ENCODE data around the gene MINDY4B. TPM values are rescaled to one million over a fixed set of nuclear protein-coding genes. Genes with fewer than 3 reads are reported as not detected.

The MINDY4B gene
- total RNA-seq, 1 donor from 2014 or later = not detected

DNA sequence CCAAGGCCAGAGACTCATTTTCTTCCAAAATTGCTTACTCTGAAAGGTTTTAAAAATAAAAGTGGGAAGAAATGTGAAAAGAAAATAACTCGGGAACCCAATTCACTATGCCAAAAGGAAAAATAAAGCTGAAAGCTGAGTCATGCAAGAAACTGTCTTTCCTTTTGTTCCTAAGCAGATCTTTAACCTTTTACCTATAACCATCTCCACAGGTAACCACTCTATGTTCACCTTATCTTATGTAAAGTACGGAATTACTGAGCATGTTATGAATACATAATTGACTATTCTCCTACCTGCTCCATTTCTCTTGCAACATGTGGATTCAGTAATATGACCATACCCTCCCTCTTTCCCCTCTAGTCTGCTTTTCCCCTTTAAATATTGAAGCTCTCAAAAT lies 62.0 kb downstream of the MINDY4B start:
- TF ChIP-seq, protein P1, sequence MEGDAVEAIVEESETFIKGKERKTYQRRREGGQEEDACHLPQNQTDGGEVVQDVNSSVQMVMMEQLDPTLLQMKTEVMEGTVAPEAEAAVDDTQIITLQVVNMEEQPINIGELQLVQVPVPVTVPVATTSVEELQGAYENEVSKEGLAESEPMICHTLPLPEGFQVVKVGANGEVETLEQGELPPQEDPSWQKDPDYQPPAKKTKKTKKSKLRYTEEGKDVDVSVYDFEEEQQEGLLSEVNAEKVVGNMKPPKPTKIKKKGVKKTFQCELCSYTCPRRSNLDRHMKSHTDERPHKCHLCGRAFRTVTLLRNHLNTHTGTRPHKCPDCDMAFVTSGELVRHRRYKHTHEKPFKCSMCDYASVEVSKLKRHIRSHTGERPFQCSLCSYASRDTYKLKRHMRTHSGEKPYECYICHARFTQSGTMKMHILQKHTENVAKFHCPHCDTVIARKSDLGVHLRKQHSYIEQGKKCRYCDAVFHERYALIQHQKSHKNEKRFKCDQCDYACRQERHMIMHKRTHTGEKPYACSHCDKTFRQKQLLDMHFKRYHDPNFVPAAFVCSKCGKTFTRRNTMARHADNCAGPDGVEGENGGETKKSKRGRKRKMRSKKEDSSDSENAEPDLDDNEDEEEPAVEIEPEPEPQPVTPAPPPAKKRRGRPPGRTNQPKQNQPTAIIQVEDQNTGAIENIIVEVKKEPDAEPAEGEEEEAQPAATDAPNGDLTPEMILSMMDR (IDR thresholded peaks at IDR 0.05; ENCODE audit: insufficient read depth, low read length, poor library complexity, severe bottlenecking) = no peak
- DNase-seq (ENCODE audit: low read depth) = no peak
- no peaks in the 10 kb centered on the region for H3K36me3 ChIP-seq (ENCODE audit: control insufficient read depth, insufficient read depth, low read length)
- H3K27me3 ChIP-seq (ENCODE audit: control insufficient read depth, insufficient read depth, low read length) = no peaks in the 10 kb centered on the region
- H3K4me3 ChIP-seq (ENCODE audit: low read depth, low read length) = no peak overlapping the region

DNA sequence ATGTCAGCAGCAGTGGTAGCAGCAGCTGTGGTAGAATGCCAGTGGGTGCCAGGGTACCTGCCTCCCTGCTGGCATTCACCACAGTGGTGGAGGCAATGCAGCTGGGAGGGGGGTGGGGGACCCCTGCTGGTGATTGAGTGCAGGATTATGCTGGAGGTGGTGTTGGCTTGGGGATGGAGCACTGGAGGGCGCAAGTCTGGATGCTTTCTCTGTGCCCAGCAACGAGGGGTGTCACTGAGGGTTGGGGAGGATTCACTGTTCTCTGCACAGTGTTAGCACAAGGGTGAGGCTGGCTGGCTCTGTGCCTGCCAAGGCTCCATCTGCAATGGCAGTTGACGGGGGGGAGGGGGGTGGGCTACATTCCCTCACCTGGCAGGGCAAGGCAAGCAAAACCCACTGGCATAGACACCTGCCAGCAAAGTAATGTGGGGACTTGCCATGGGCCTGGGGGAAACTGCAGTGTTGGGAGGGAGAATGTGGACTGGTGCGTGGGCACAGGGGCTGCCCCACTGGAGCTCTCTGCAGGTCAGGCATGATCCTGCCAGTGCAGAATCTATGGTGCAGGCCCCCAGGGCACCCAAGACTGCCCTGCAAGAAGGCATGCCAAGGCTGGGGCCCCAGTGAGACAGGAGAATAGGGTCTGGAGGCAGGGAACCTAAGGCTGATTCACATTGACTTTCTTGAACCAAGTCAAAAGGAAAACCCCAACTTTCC lies 64.3 kb downstream of the MINDY4B start:
- TF ChIP-seq, protein P1 (IDR thresholded peaks at IDR 0.05; ENCODE audit: insufficient read depth, low read length, poor library complexity, severe bottlenecking) = peak; percentile 3
- Histone ChIP-seq H3K36me3 (ENCODE audit: control insufficient read depth, insufficient read depth, low read length) (no peaks in the 10 kb centered on the region), H3K27me3 (ENCODE audit: control insufficient read depth, insufficient read depth, low read length) (no peaks in the 10 kb centered on the region), H3K4me3 (ENCODE audit: low read depth, low read length) (no peak overlapping the region)
- DNase-seq (ENCODE audit: low read depth) = no peak

DNA sequence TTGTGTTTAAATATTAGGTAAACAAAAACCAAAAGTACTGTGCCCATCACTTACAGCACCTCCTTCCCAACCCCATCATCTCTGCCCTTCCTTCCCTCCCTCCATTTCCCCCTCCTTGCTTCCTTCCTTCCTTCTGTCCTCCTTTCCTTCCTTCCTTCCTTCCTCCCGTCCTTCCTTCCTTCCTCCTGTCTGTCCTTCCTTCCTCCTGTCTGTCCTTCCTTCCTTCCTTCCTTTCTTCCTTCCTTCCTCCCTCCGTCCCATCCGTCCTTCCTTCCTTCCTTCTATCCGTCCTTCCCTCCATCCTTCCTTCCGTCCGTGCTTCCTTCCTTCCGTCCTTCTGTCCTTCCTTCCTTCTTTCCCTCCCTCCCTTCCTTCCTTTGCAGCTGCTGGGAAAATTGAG lies 74.5 kb downstream of the MINDY4B start:
- TF ChIP-seq, protein P1 (IDR thresholded peaks at IDR 0.05; ENCODE audit: insufficient read depth, low read length, poor library complexity, severe bottlenecking) = no peak
- no peak overlapping the region for H3K4me3 ChIP-seq (ENCODE audit: low read depth, low read length)

DNA sequence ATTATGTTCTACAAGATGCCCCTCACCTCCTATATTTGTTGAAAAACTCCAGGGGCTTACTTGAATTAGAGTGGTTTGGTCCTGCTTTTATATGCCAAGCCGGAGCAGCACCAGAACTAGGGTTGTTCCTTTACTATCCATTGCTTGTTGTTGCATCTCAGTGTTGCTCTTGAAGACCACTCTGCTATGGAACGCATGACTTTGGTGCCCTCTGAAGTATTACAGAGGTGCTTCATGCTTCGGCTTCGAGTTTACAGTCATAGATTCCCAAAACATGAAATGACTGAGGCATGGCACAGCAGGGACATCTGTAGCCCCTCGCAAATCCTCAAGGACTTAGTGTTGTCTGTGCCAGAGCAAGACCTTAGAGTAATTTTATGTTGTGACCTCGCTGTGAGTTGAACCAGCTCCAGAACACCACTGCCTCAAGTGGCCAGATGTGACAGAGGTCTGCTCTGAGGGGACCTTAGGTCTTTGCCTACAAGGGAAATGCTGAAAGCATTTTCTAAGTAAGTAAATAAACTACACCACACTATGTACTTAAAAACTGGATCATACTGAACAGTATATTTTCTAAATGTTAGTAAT lies 75.1 kb downstream of the MINDY4B start:
- Histone ChIP-seq H3K4me3 (ENCODE audit: low read depth, low read length) (no peak overlapping the region), H3K27me3 (ENCODE audit: control insufficient read depth, insufficient read depth, low read length) (no peaks in the 10 kb centered on the region), H3K36me3 (ENCODE audit: control insufficient read depth, insufficient read depth, low read length) (no peaks in the 10 kb centered on the region)
- TF ChIP-seq, protein P1 (IDR thresholded peaks at IDR 0.05; ENCODE audit: insufficient read depth, low read length, poor library complexity, severe bottlenecking) = peak; percentile 36
- DNase-seq (ENCODE audit: low read depth) = no peak

More for the DNA sequence above, 74.5 kb downstream of the MINDY4B start:
- no peak for DNase-seq (ENCODE audit: low read depth)
- Histone ChIP-seq H3K27me3 (ENCODE audit: control insufficient read depth, insufficient read depth, low read length) (no peaks in the 10 kb centered on the region), H3K36me3 (ENCODE audit: control insufficient read depth, insufficient read depth, low read length) (no peaks in the 10 kb centered on the region)

DNA sequence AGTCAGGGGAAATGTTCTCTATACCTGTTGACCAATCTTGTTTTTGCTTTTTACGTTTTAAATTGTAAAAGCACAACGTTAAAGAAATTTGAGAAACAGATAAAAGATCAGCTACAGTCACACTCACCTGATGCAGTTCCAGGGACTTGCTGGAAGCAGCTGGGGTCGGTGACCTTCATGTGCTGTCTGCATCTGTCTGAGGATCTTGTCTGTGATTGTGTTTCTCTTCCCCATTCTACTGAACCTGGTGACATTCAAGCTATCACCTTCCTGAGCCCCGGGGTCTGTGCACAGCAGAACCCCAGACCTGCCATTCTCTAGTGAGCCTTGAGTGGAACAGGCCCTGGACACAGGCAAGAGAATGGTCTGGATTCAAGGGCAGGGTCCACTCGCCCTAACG lies 75.8 kb downstream of the MINDY4B start:
- H3K36me3 ChIP-seq (ENCODE audit: control insufficient read depth, insufficient read depth, low read length) = no peaks in the 10 kb centered on the region
- H3K27me3 ChIP-seq (ENCODE audit: control insufficient read depth, insufficient read depth, low read length) = no peaks in the 10 kb centered on the region
- TF ChIP-seq, protein P1 (IDR thresholded peaks at IDR 0.05; ENCODE audit: insufficient read depth, low read length, poor library complexity, severe bottlenecking) = no peak
- no peak overlapping the region for H3K4me3 ChIP-seq (ENCODE audit: low read depth, low read length)
- DNase-seq (ENCODE audit: low read depth) = no peak

All from kidney epithelial cell (primary cell).